ENCODE data around the gene RGS1. TPM values are rescaled to one million over a fixed set of nuclear protein-coding genes. Genes with fewer than 3 reads are reported as not detected.

RGS1 gene
- total RNA-seq, 4 donors from 2014 or later: 38.5 to 160 (median 49.8) TPM

- intact Hi-C loops (cut with DNase I; ENCODE audit: low total_unique reads): no loop called here
- in situ Hi-C loops (cut with MboI; ENCODE audit: low pct_ligation_motif_present in 1 of 4, low pct_unique_long_range_greater_than_20kb in 1 of 4, low sequenced_read_pairs in 3 of 4): loop anchor here in 3 of 4 donors (10.0 to 25.0 kb wide), 2 partner anchors 128 to 435 kb away; no protein-coding TSS in a partner anchor
- DNase-seq: no peak
- Histone ChIP-seq H3K27ac (no peak overlapping the region), H3K9me3 (no peaks in the 10 kb centered on the region), H3K27me3 (no peaks in the 10 kb centered on the region), H3K4me3 (no peak overlapping the region), H3K4me1 (no peaks in the 10 kb centered on the region), H3K36me3 (no peaks in the 10 kb centered on the region)
- 80 to 85% methylated on average over 1 of the region's 1 CpG for WGBS, 2 donors (ENCODE audit: low coverage in 1 of 2)
- TF ChIP-seq EP300 (IDR thresholded peaks at IDR 0.05; ENCODE audit: low read depth): no peak
- no peak for TF ChIP-seq POLR2AphosphoS5 (IDR thresholded peaks at IDR 0.05)
- no peak for TF ChIP-seq CTCF (IDR thresholded peaks at IDR 0.05)
- no peak for TF ChIP-seq POLR2A (IDR thresholded peaks at IDR 0.05)
Measured at GRCh38 chr1:192602757-192603156, 27.2 kb downstream of the RGS1 start.

GRCh38 chr1:192603218-192603787 is 27.7 kb downstream of the RGS1 start:
- Histone ChIP-seq H3K27ac (no peak overlapping the region), H3K36me3 (no peaks in the 10 kb centered on the region), H3K4me3 (no peak overlapping the region), H3K4me1 (no peaks in the 10 kb centered on the region), H3K27me3 (no peaks in the 10 kb centered on the region), H3K9me3 (no peaks in the 10 kb centered on the region)
- in situ Hi-C loops (cut with MboI; ENCODE audit: low pct_ligation_motif_present in 1 of 4, low pct_unique_long_range_greater_than_20kb in 1 of 4, low sequenced_read_pairs in 3 of 4) (loop anchor here in 3 of 4 donors (10.0 to 25.0 kb wide), 2 partner anchors 129 to 434 kb away; no protein-coding TSS in a partner anchor), intact Hi-C loops (cut with DNase I; ENCODE audit: low total_unique reads) (no loop called here)
- TF ChIP-seq POLR2A (IDR thresholded peaks at IDR 0.05): no peak
- no peak for TF ChIP-seq POLR2AphosphoS5 (IDR thresholded peaks at IDR 0.05)
- no peak for TF ChIP-seq EP300 (IDR thresholded peaks at IDR 0.05; ENCODE audit: low read depth)
- TF ChIP-seq CTCF (IDR thresholded peaks at IDR 0.05): no peak
- WGBS, 2 donors (ENCODE audit: low coverage in 1 of 2): 71 to 77% methylated on average over 2 to 3 of the region's 3 CpGs
- no peak for DNase-seq

- intact Hi-C loops (cut with DNase I; ENCODE audit: low total_unique reads): no loop called here
Measured at GRCh38 chr1:192604979-192605620, 29.5 kb downstream of the RGS1 start.

More at GRCh38 chr1:192604979-192605620, 29.5 kb downstream of the RGS1 start:
- Histone ChIP-seq H3K36me3 (no peaks in the 10 kb centered on the region), H3K9me3 (no peaks in the 10 kb centered on the region), H3K4me3 (no peak overlapping the region), H3K27me3 (no peaks in the 10 kb centered on the region), H3K4me1 (peaks cover 0 to 6% (median 0%) of the 10 kb centered on the region in 4 donors), H3K27ac (no peak overlapping the region)
- TF ChIP-seq EP300 (IDR thresholded peaks at IDR 0.05; ENCODE audit: low read depth): no peak
- no peak for TF ChIP-seq POLR2AphosphoS5 (IDR thresholded peaks at IDR 0.05)
- TF ChIP-seq POLR2A (IDR thresholded peaks at IDR 0.05): no peak
- TF ChIP-seq CTCF (IDR thresholded peaks at IDR 0.05): no peak
- DNase-seq: no peak
- in situ Hi-C loops (cut with MboI; ENCODE audit: low pct_ligation_motif_present in 1 of 4, low pct_unique_long_range_greater_than_20kb in 1 of 4, low sequenced_read_pairs in 3 of 4): loop anchor here in 3 of 4 donors (10.0 to 25.0 kb wide), 2 partner anchors 130 to 432 kb away; no protein-coding TSS in a partner anchor
- 51 to 72% methylated on average over 3 of the region's 3 CpGs for WGBS, 2 donors (ENCODE audit: low coverage in 1 of 2)

All from transverse colon (tissue), 4 donors.